ENCODE results near the gene CDH4. TPM values are rescaled to one million over a fixed set of nuclear protein-coding genes. Genes with fewer than 3 reads are reported as not detected.

The CDH4 gene
- total RNA-seq, 1 experiment from 2014 or later, result not detected

- POLR2A ChIA-PET, result no interaction called here
- DNase-seq (ENCODE audit: low read depth, low spot score), result no peak
- BruUV-seq (replicated peaks), result no TSS peak
- no peaks in the 10 kb centered on the region for H3K9me3 ChIP-seq (ENCODE audit: control insufficient read depth, insufficient read depth, low read depth, low read length)
- H3K4me3 ChIP-seq (ENCODE audit: low read depth in 2 of 2, low read length in 2 of 2), result no peak overlapping the region
- in situ Hi-C loops (cut with HindIII; ENCODE audit: low pct_unique_long_range_greater_than_20kb, low sequenced_read_pairs), result no loop called here
- no peaks in the 10 kb centered on the region for H3K36me3 ChIP-seq (ENCODE audit: control insufficient read depth, insufficient read depth, low read length)
- intact Hi-C loops (cut with micrococcal nuclease; ENCODE audit: unreplicated experiment), result no loop called here
- no peak for TF ChIP-seq CTCF (IDR thresholded peaks at IDR 0.05)
- TF ChIP-seq TCF7L2 (IDR thresholded peaks at IDR 0.05; ENCODE audit: low read depth, low read length), result no peak
- TF ChIP-seq REST (IDR thresholded peaks at IDR 0.05; ENCODE audit: insufficient read depth in 1 of 2, low read depth in 2 of 2, low read length in 1 of 2), result no peak
- TF ChIP-seq SIN3A (IDR thresholded peaks at IDR 0.05; ENCODE audit: borderline replicate concordance, insufficient read depth, low read depth, low read length), result no peak
- no peak for TF ChIP-seq POLR2AphosphoS5 (IDR thresholded peaks at IDR 0.05; ENCODE audit: low read depth, low read length)
- no peak for ATAC-seq
- H3K4me1 ChIP-seq (ENCODE audit: control insufficient read depth, insufficient read depth, low read length), result no peaks in the 10 kb centered on the region
- CTCF ChIA-PET, result no interaction called here
- no peak overlapping the region for H3K27ac ChIP-seq (ENCODE audit: low read length)
- H3K27me3 ChIP-seq (ENCODE audit: control insufficient read depth, insufficient read depth, low read length), result peaks cover 4% of the 10 kb centered on the region; the same call in 1 of the 2 replicates
Observed at GRCh38 chr20:61455508-61456215, 203.6 kb downstream of the CDH4 start.

GRCh38 chr20:61457725-61458124 lies 205.7 kb downstream of the CDH4 start:
- TF ChIP-seq CTCF (IDR thresholded peaks at IDR 0.05) (no peak), SIN3A (IDR thresholded peaks at IDR 0.05; ENCODE audit: borderline replicate concordance, insufficient read depth, low read depth, low read length) (no peak), POLR2AphosphoS5 (IDR thresholded peaks at IDR 0.05; ENCODE audit: low read depth, low read length) (no peak), REST (IDR thresholded peaks at IDR 0.05; ENCODE audit: insufficient read depth in 1 of 2, low read depth in 2 of 2, low read length in 1 of 2) (no peak), TCF7L2 (IDR thresholded peaks at IDR 0.05; ENCODE audit: low read depth, low read length) (no peak)
- DNase-seq (ENCODE audit: low read depth, low spot score) (no peak), ATAC-seq (no peak)
- Histone ChIP-seq H3K9me3 (ENCODE audit: control insufficient read depth, insufficient read depth, low read depth, low read length) (no peaks in the 10 kb centered on the region), H3K27ac (ENCODE audit: low read length) (no peak overlapping the region), H3K4me1 (ENCODE audit: control insufficient read depth, insufficient read depth, low read length) (no peaks in the 10 kb centered on the region), H3K4me3 (ENCODE audit: low read depth in 2 of 2, low read length in 2 of 2) (no peak overlapping the region), H3K27me3 (ENCODE audit: control insufficient read depth, insufficient read depth, low read length) (no peaks in the 10 kb centered on the region; the same call in 1 of the 2 replicates), H3K36me3 (ENCODE audit: control insufficient read depth, insufficient read depth, low read length) (no peaks in the 10 kb centered on the region)
- BruUV-seq (replicated peaks), result no TSS peak
- in situ Hi-C loops (cut with HindIII; ENCODE audit: low pct_unique_long_range_greater_than_20kb, low sequenced_read_pairs) (no loop called here), intact Hi-C loops (cut with micrococcal nuclease; ENCODE audit: unreplicated experiment) (no loop called here)
- ChIA-PET POLR2A (no interaction called here), CTCF (no interaction called here)
